Activated CD4-positive, alpha-beta T cell treated with anti-CD3 and anti-CD28 coated beads, Interleukin-10, Interleukin-2, amounts not matched to agents 100 ng/mL and 50 ng/mL, durations not matched to agents 16 hours and 8 hours (primary cell): Measurements from ENCODE around the gene UXT.
"Not testable (repeated sequence)": the region's sequence is repeated elsewhere in the genome, so short reads cannot be mapped to it uniquely, and the experiment has no call there.

Experiments
- DNase-seq: peaks from one replicate; pipeline ENCODE4 v3.0.0-alpha.2; 2020

Gene UXT, protein sequence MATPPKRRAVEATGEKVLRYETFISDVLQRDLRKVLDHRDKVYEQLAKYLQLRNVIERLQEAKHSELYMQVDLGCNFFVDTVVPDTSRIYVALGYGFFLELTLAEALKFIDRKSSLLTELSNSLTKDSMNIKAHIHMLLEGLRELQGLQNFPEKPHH

DNA sequence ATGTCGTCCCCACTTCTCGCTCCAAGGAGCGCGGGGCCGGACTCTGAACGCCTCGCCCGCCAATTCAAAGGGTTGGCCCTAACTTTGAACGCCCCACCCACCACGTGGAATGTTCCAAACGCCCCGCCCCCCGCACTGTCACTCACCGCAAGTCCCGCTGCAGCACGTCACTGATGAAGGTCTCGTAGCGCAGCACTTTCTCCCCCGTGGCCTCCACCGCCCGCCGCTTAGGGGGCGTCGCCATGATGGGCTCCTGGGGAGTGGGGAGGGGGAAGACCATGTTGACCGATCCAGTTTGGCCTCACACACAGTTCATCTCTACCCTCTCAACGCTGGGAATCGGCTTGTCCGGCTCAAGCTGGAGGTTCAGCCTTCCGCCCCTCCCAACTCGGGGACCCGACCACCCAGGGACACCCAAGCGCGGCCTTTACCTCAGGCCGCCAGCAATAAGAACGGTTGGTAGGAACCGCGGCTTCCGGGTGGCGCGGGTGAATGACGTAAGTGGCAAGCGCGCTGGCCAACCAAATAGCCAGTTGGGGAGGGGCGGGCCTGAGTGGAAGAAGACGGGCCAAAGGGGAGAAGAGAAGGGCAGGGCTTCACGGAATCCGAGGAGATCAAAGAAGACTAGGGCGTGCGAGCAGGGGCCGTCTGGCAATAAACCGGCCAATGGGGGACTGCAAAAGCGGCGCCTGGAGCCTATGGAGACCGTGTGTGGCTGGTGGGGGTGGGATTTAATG is at the start of gene UXT:
UXT (minus strand) TSS at position 497 of the 737 bp plus-strand sequence; CDS start at position 244, 253 bp downstream.
- DNase-seq, result peak; percentile 94

DNA sequence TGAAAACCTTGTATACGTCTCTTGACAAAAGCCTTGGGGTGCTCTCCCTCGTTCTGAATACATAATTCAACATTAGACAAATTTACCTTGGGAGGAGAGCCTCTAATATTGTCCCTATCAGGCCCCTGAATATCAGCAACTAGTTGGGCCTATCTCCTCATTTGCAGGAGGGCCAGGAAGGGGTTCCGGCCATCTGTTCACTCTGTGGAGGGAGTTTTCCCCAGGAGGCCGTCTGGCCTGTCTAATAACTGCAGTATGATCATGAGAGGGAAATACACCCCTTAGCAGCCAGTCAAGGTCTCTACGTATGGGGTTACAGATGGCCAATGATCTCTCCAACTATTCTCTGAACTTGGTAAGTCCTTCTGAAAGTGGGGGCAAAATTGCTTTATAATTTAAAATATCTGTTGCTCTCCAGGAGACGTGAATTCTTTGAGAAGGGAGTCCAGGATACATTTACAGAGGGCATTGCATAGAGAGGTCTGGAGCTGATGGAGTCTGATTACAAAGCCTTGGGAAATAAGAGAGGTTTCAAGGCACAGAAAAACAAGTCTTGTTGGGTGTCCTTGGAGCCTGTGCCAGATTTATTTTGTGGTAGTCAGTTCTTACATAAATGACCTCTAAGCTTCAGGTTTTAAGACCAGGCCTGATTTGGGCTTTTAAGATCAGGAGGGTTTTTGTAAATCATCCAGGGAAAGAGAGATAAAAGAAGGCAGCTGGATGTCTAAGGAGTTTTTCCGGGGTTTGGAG is 48.2 kb upstream of the UXT start:
- no peak for DNase-seq

DNA sequence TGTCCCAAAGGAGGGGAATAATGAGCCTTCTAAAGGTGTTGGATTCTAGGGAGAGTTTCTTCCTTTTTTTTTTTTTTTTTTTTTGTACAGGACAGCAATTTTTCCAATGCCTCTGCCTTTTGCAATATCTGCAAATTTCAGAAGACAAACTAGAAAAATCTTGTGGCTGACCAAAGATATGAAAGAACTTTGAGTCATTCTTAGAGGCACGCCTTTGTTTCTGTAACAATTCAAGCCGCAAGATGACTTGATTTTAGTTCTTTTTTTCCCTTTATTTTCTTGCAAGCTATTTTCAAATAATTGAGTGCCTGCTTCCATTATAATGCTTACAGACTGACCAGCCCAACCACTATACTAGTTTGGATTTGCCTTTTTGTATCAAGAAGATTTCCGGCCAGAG is 47.6 kb upstream of the UXT start:
- peak; percentile 13 for DNase-seq

GRCh38 chrX:47704736-47705135 is 45.8 kb upstream of the UXT start:
- no peak for DNase-seq

GRCh38 chrX:47697181-47697580 is 38.2 kb upstream of the UXT start:
- no peak for DNase-seq

DNA sequence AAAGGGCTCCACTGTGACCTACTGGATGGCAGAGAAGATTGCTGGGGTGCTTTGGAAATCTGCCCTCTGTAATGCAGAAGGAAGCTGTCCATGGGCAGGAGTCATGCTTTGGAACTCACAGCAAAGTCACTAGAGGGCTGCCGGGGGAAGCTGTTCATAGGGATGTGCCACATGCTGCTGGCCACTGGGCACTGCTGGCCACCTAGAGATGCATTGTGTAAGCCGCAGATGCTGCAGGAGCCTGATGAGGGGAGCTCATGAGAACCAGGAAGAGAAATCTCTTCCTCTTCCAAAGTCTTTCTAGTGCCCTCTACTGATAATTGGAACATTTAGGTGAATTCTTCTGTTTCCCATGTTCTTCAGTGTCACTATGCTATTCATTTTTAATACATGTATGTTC is 31.2 kb upstream of the UXT start:
- DNase-seq, result no peak

GRCh38 chrX:47687263-47687662 is 28.3 kb upstream of the UXT start:
- no peak for DNase-seq

DNA sequence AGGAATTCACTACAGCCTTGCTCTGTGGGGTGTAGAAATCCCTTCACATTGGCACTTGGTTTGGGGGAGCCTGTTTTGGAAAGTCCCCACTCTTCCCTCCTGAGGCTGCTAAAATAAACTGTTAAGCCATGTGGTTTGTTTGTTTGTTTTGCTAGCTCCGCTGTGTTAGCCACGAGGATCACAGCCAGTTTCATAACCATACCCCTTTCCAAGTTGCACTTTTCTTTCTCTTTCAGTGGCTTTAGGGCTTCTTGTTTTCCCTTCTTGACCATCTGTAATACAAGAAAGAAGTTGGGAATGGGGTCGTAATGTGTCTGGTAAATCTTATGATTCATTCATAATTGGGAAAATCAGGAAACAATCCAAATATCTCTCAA is 24.8 kb upstream of the UXT start:
- no peak for DNase-seq

DNA sequence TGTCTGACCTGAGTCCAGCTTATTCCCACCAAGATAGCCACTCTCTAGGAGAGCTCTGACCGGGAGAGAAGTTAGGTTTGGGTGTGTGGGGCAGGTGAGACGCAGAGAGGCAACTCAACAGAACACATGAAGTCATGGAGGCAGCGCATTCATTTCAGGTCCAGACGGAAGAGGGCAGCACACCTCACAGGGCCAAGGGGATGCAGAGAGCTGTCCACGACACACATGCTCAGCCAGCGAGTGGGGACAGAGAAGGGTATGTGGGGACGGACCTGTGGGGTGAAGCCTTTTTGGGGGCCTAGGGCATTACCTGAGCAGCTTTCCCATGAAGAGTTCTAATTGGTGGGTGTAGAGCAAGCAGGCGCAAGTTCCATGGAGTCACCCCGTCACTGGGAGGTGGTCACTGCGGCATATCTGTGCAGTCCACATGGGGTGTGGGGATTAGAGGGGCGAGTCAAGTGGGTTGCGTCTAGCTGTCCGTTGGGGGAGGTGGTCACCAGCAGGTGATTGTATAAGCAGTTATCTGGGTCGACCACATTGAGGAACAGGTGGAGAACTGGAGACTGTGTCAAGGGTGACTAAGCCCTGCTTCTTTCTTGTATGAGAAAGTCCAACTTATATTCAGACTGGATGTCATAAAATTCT is 24.3 kb upstream of the UXT start:
- no peak for DNase-seq

GRCh38 chrX:47675959-47676859 is 17.2 kb upstream of the UXT start:
- not testable (repeated sequence) for DNase-seq

DNA sequence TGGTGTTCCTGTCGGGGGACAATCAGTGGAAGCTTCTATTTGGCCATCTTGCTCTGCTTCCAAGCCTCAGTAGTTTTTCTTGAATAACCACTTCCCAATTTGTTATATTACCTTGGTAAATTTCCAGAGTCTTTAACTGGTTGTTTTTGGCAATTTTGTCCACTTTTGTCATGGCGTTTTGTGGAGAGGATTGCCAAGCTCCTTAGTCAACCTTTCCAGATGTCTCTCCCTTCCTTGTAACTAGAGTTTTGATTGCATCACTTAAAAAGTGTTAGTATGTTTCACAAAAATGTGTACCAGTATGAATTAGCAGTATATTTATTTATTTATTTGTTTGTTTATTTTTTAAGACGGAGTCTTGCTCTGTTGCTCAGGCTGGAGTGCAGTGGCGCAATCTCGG is 15.8 kb upstream of the UXT start:
- no peak for DNase-seq

DNA sequence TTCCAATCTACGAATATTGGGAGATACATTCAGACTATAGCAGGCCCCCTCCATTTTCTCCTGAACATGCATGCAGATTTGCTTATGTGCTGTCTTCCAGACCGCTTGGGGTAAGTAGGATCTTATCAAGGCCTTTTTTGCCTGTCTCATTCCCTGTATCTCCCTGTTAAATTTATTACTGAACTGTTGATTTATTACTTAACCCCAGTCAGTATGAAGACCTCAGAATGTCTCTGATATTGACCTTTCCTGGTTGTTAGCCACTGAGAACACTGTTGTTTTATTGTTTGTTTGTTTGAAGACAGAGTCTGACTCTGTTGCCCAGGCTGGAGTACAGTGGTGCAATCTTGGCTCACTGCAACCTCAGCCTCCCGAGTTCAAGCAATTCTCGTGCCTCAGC is 6.8 kb upstream of the UXT start:
- not testable (repeated sequence) for DNase-seq

GRCh38 chrX:47664737-47665136 is 5.8 kb upstream of the UXT start:
- DNase-seq, result no peak

- peak; percentile 81 for DNase-seq
Measured at GRCh38 chrX:47662144-47662657, 3.2 kb upstream of the UXT start.

- no peak for DNase-seq
Measured at GRCh38 chrX:47661539-47661938, 2.6 kb upstream of the UXT start.

DNA sequence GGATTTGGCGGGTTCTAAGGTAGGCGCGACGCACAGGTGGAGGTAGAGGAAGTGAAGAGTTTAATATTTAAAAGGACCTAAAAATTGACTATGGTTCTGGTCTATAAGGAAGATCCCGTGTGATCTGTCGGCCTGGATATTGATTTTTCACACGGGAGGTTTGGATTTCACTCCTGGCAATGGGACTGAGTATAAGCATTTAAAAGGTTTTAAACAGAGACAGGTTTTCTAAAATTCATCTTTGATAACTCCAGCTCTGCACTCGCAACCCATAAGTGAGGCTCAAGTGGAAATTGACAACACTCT is 394 bp upstream of the UXT start:
- DNase-seq, result no peak

GRCh38 chrX:47658301-47658683 is 688 bp downstream of the UXT start:
- DNase-seq, result no peak

DNA sequence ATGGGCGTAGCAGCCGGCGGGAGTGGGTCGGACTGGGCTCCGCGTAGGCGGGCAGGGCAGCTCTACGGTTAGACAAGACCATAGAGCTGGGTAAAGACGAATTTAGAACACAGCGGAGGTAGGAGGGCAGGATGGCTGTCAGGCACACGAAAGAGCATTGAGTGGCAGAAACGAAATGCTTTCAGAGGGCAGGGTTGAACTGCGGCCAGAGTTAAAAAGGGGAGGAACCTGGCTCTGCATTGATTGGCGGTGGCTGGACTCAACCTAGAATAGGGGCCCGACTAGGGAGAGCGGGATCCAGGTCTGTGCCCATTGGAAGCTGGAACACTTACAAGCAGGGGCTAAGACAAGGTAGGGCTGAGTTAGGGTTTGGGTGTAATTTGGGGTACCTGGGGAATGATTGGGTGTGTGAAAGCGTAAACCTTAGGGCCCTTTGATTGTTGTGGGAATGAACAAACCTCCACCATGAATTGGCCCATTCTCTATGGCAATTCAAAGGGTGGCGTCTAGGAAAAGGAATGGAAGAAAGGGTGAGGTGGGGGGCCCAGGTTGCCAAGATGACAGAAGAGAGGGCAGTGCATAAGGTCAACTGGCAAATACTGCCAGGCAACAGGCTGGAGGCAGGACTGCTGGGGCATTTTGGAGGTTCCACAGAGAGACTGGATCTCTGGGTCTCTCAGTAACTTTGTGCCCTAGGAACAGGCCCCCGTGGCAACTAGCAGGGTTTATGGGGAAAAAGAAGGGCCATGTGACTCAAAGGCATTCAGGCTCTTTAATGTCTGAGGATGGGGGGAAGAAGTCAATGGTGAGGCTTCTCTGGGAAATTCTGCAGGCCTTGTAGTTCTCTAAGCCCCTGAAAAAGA is 7.7 kb downstream of the UXT start:
- DNase-seq, result no peak

GRCh38 chrX:47650164-47651042 is 8.6 kb downstream of the UXT start, which contains the start of gene ELK1:
Gene ELK1, minus strand, starts transcription at chrX:47650563. Its CDS starts 9,122 bp downstream, at chrX:47641441.
- peak; percentile 95 for DNase-seq

- no peak for DNase-seq
Measured at GRCh38 chrX:47649781-47650163, 9.2 kb downstream of the UXT start.
